Neural crest cell (in vitro differentiated cells): ENCODE results near the gene BBOX1. TPM values are rescaled to one million over a fixed set of nuclear protein-coding genes. Genes with fewer than 3 reads are reported as not detected.
"Not testable (repeated sequence)": the region's sequence is repeated elsewhere in the genome, so short reads cannot be mapped to it uniquely, and the experiment has no call there.

ENCODE experiments used
- DNase-seq: peaks from one replicate; pipeline ENCODE4 v3.0.0; 2021; ENCODE audit warnings: low read depth, mixed read lengths, low spot score
- H3K27ac Mint-ChIP-seq: one replicate; pipeline ENCODE4 v1.8.0; 2021; ENCODE audit warnings: mild to moderate bottlenecking, mixed read lengths; ENCODE audit not compliant: unreplicated experiment
- H3K27me3 Mint-ChIP-seq: 2 replicates; pipeline ENCODE4 v1.8.0; 2021; ENCODE audit warnings: low read depth, mild to moderate bottlenecking, mixed read lengths
- H3K36me3 Mint-ChIP-seq: 2 replicates; pipeline ENCODE4 v1.8.0; 2021; ENCODE audit warnings: low read depth, mild to moderate bottlenecking, mixed read lengths
- H3K4me1 Mint-ChIP-seq: 2 replicates; pipeline ENCODE4 v1.8.0; 2021; ENCODE audit warnings: mixed read lengths
- H3K4me3 Mint-ChIP-seq: one replicate; pipeline ENCODE4 v1.8.0; 2021; ENCODE audit warnings: mild to moderate bottlenecking, mixed read lengths
- H3K9me3 Mint-ChIP-seq: 2 replicates; pipeline ENCODE4 v1.8.0; 2021; ENCODE audit warnings: mixed read lengths
- CTCF ChIP-seq: fragments of 200-600 bp; sonication (generic); conservative IDR thresholded peaks from 2 replicates; pipeline ENCODE4 v1.5.0; 2021; ENCODE audit warnings: antibody characterized with exemption, mild to moderate bottlenecking
- total RNA-seq: library from RNA; stranded (reverse); gene quantifications from 2 replicates; pipeline ENCODE4 v1.2.1, GENCODE V29; 2021

BBOX1 gene
- total RNA-seq, 1 donor from 2014 or later, result not detected

DNA sequence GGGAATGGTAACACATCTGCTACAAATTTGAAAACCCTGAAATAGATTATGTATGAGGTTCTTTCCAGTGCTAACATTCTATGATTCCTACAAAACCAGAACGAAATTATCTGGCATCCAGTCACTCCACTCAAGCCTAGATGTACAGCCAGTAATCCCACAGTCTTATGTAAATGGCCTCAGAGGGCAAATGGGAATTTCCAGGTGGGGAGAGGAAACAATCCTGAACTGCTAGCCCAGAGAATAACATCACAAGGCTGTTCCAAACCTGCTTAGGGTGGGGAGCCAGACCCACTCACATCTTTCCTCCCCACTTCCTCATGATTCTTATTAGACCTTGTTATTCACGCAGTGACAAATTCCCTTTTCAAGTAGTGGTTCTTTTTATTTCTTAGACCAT is 43.2 kb upstream of the BBOX1 start:
- Mint-ChIP-seq H3K27ac (no peak overlapping the region), H3K9me3 (no peaks in the 10 kb centered on the region), H3K4me3 (no peak overlapping the region), H3K4me1 (no peaks in the 10 kb centered on the region), H3K36me3 (no peaks in the 10 kb centered on the region), H3K27me3 (peaks cover 5% of the 10 kb centered on the region)
- TF ChIP-seq CTCF, result no peak
- DNase-seq, result no peak

DNA sequence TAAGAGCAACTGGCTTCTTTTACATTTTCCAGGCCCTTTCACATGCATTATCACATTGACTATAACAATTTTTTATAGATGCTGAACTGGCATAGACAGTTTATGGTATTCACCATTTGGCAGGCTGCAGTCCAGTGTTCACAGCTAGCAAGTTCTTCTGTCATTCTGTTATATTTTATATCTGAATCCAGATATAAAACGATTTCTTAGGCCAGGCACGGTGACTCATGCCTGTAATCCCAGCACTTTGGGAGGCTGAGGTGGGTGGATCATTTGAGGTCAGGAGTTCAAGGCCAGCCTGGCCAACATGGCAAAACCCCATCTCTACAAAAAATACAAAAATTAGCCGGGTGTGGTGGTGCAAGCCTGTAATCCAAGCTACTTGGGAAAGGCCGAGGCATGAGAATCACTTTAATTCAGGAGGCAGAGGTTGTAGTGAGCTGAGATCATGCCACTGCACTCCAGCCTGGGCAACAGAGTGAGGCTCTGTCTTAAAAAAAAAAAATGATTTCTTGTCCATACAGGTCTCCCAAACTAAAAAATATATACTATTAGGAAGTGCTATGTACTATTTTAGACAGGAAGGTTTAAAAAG is 39.4 kb upstream of the BBOX1 start:
- not testable (repeated sequence) for DNase-seq, H3K4me1 Mint-ChIP-seq, H3K9me3 Mint-ChIP-seq

DNA sequence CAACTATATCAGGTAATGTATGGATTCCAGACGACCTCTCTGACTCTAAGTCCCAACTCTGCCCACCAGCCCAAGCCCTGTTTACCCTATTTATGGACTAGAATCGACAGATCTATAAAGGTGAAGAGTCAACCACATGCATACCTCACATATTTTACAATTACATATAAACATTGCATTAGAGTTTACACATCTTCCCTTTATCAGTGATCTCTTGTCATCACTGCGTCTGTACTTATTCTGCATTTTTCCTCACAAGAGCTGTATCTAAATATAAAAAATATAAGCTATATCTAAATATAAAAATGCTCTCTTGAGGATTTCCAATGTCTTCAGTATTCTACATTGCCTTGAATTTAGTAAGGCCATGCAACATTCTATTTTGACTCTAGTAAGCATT is 38.2 kb upstream of the BBOX1 start:
- Mint-ChIP-seq H3K36me3 (no peaks in the 10 kb centered on the region), H3K4me3 (no peak overlapping the region), H3K4me1 (no peaks in the 10 kb centered on the region), H3K9me3 (no peaks in the 10 kb centered on the region), H3K27ac (no peak overlapping the region), H3K27me3 (no peaks in the 10 kb centered on the region)
- TF ChIP-seq CTCF, result no peak
- no peak for DNase-seq

More for the DNA sequence above, 39.4 kb upstream of the BBOX1 start:
- H3K27me3 Mint-ChIP-seq, H3K4me3 Mint-ChIP-seq, H3K36me3 Mint-ChIP-seq, H3K27ac Mint-ChIP-seq: not testable (repeated sequence)

DNA sequence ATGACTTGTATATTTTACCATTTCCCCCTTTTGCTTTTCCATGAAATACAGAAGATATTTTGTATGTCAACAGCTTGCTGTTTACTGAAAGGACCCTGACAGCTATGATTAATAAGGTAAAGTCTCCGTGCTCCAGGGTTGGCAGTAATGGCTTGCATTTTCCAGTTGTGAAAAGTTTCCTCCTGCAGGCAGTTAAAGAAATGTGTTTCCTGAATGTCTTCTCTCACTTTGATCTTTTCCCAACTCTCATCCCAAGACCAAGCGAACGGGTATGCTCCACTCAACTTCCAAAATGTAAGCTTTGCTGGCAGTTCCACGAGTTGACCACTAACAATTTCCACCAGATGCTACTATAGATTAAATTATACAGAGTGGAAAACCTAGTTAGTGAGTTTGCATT is 37.8 kb upstream of the BBOX1 start:
- no peak for DNase-seq
- Mint-ChIP-seq H3K27ac (no peak overlapping the region), H3K4me3 (no peak overlapping the region), H3K36me3 (no peaks in the 10 kb centered on the region), H3K4me1 (no peaks in the 10 kb centered on the region), H3K27me3 (no peaks in the 10 kb centered on the region), H3K9me3 (no peaks in the 10 kb centered on the region)
- no peak for TF ChIP-seq CTCF

GRCh38 chr11:27004103-27004502 is 36.5 kb upstream of the BBOX1 start:
- H3K27me3 Mint-ChIP-seq, result no peaks in the 10 kb centered on the region
- DNase-seq, result no peak
- no peak for TF ChIP-seq CTCF
- no peak overlapping the region for H3K27ac Mint-ChIP-seq
- no peaks in the 10 kb centered on the region for H3K36me3 Mint-ChIP-seq
- H3K4me1 Mint-ChIP-seq, result no peaks in the 10 kb centered on the region
- no peak overlapping the region for H3K4me3 Mint-ChIP-seq
- H3K9me3 Mint-ChIP-seq, result no peaks in the 10 kb centered on the region

- Mint-ChIP-seq H3K36me3 (no peaks in the 10 kb centered on the region), H3K4me1 (peaks cover 29% of the 10 kb centered on the region), H3K9me3 (no peaks in the 10 kb centered on the region), H3K27me3 (no peaks in the 10 kb centered on the region), H3K4me3 (no peak overlapping the region), H3K27ac (no peak overlapping the region)
- no peak for TF ChIP-seq CTCF
- DNase-seq, result no peak
Observed at GRCh38 chr11:27008811-27009535, 31.6 kb upstream of the BBOX1 start.
